NK-92 treated with Interleukin-12 subunit alpha and Interleukin-12 subunit beta, amount 100 ng/mL, for 24 hours (cell line): ENCODE measurements around the gene PPP1R7.
"Not testable (repeated sequence)": the region's sequence is repeated elsewhere in the genome, so short reads cannot be mapped to it uniquely, and the experiment has no call there.

Source experiments
- DNase-seq: peaks from one replicate; lab custom pipeline; 2025; lab: John Stamatoyannopoulos, UW

PPP1R7 gene

DNA sequence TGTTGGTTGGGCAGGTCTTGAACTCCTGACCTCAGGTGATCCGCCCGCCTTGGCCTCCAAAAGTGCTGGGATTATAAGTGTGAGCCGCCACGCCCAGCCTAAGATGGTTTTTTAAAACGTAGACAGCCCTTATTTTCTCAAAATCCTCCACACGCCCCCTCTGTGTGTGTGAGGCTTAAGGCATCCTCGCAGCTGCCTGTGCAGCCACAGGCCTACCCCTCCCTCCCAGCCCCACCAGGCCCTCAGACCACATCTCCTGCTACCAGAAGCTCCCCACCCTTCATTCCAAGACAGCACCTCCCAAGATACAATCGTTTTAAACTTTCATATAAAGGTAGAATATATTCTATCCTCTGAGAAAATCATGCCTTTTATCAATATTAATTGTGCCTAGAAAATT, 43.0 kb downstream of the PPP1R7 start:
- DNase-seq: no peak

DNA sequence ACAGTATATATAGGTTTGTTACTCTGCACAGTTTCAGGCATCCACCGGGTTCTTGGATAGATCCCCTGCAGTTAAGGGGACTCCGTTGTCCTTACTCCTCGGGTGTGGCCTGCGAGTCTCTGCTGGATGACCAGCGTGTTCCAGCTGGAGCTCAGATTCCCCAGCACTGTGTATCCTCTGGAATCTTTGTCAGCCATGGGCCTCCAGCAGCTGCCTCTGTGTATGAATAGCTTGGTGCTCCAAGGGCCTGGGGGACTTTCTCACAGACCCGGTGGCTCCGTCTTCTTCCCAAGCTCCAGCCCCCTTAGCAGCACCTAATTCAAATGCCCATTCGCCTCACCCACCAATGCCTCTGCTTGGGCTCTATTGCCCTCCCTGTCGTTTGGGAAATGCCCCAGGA, 44.5 kb downstream of the PPP1R7 start:
- DNase-seq: no peak

DNA sequence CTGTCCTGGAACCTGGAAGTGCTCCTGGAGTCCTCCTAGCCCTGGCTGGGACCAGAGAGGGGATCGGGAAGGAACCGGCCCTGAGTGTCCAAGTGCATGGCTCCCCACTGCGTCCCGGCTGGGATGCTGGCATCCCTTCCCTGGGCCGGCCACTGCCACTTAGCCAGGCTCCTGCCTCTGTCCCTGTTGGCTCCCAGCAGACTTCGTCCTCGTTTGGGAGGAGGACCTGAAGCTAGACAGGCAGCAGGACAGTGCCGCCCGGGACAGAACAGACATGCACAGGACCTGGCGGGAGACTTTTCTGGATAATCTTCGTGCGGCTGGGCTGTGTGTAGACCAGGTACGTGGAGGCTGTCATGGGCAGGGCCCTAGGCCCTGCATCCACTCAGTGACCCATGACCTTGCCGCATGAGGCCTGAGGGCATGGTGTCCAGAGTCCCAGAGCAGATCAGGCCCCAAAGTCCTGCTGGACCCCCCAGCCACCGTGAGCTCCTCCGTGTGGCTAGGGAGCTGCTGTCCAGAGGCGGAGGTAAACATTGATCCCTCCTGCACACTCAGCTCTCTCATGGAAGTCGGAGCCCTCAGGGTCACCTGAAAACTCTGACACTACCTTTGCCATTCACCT, 45.4 kb downstream of the PPP1R7 start:
- no peak for DNase-seq

DNA sequence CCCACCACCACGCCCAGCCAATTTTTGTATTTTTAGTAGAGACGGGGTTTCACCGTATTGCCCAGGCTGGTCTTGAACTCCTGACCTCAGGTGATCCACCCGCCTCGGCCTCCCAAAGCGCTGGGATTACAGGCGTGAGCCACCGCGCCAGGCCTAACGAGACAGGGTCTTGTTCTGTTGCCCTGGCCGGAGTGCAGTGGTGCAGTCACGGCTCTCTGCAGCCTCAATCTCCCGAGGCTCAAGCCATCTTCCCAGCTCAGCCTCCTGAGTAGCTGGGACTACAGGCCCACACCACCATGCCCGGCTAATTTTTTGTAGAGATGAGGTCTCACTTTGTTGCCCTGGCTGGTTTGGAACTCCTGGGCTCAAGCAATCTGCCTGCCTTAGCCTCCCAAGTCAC, 47.0 kb downstream of the PPP1R7 start:
- not testable (repeated sequence) for DNase-seq

DNA sequence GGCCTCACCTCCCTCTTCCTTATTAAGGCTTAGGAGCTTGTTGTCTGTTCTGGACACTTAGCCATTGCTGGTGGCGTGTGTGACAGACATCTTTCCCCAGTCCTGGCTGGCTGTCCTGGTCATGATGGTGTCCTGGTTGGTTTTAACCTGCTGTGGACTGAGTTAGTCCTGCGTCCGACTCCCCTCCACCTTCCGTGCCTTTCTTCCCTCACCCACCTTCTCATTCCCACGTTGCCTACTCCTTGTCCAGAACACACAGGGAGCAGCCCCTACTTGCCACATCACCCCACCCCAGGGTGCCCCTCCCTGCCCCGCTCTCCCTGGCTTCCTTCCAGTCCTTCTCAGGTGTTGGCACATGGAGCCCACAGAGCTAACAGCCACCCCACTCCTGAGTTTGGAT, 47.7 kb downstream of the PPP1R7 start:
- DNase-seq: no peak

DNA sequence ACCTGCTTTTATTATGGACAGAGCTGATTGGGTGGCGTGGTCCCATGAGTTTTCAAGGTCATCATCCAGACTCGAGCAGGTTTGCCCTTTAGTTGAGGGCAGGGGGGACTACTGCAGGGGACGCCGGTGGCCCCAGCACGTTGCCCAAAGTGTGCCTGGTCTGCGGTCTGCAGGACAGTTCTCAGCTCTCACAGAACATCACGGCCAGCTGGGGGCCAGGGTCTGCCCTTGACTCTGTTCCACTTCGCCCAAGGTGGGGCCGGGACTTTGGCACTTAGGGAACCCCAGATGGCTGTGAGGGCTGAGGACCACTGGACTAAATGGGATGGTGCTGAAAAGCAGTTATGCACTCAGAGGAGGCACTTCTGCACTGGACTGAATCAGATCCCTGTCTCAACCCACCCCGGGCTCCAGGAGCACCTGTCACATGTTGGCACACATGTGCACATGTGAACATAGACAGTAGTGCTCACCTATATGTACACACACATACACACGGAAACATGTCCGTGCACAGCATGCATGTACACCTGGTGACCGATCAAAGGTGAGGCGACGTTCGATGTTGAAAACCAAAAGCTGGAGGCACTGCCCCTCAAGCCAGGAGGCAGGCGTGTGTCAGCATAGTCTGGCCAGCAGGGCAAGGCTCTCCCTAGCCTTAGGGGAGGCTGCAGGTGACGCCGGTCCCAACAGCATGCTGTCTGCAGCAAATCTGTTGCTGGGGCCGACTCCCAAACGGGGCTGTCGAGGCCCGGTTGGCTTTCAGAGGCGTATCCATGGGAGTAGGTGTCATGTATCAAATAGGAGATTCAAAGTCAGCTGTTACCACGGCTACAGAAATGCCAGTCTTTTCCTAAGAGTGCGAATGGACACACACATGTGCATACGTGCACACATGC, 48.4 kb downstream of the PPP1R7 start:
- DNase-seq: no peak

DNA sequence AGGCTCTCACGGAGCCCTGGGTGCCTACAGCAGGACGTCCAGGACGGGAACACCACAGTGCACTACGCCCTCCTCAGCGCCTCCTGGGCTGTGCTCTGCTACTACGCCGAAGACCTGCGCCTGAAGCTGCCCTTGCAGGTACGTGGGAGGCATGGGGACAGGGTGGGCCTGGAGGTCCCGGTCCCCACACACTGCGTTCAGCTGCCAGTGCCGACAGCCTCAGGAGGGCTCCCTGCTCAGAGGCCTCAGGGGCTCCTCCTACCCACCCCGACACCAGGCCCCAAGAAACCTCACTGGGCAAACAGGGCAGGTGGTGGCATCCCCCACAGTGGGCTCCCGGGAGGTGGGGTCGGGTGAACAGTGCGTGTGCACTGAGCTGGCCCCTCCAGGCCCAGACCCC, 49.0 kb downstream of the PPP1R7 start:
- no peak for DNase-seq

DNA sequence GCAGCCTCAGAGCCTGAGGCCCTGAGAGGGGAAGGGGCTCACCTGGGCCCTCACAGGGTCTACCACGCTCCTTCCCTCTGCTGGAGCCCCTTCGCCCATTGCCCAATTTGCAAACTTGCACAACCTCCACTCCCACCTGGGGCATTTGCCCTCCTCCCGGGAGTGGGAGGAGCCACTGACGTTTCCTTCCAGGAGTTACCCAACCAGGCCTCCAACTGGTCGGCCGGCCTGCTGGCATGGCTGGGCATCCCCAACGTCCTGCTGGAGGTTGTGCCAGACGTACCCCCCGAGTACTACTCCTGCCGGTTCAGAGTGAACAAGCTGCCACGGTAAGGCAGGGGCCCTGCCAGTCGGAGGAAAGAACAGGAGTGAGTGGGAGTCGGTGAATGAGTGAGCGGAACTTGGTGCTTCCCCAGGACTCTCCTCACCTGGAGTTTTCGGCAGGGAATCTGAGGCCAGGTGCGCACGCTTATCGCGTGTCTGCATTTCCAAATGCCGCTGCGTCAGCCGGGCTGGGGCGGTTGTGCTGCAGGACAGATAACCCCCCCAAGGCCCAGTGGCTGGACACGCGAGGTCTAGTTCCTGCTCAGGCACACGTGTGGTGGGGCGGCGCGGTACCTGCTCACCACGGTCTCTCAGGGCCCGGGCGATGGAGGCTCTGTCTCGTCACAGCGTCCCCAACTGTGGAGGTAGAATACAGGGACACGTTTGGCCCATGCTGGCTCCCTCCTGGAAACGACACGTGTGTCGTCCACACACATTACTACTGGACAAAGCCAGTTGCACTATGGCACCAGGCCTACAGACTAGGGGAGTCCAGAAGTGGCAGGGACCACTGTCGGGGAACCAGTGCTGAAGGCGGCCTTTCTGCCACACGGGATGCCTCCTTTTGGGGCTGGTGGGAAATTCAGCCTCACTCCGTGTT, 49.9 kb downstream of the PPP1R7 start:
- DNase-seq: no peak

DNA sequence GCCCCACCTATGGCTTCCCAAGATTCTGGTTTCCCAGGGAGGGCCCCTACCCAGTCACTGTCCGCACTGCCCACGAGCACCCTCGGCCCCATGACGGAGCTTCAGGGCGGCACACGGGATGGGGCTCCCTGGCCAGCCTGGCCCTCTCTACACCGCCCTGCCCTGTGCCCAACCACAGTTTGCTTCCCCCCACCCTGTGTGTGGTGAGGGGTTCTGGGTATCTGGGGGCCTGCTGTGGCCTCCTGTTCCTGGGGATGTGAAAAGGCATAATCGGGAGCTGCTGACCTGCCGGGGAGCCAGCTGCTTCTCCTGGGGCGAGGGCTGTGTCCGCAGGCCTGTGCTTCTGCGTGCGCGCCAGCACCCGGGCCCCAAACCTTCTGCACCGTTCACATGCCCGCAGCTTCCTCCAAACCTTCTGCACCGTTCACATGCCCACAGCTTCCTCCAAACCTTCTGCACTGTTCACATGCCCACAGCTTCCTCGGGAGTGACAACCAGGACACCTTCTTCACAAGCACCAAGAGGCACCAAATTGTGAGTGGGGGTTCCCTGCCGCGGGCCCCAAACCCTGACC, 50.6 kb downstream of the PPP1R7 start:
- no peak for DNase-seq

DNA sequence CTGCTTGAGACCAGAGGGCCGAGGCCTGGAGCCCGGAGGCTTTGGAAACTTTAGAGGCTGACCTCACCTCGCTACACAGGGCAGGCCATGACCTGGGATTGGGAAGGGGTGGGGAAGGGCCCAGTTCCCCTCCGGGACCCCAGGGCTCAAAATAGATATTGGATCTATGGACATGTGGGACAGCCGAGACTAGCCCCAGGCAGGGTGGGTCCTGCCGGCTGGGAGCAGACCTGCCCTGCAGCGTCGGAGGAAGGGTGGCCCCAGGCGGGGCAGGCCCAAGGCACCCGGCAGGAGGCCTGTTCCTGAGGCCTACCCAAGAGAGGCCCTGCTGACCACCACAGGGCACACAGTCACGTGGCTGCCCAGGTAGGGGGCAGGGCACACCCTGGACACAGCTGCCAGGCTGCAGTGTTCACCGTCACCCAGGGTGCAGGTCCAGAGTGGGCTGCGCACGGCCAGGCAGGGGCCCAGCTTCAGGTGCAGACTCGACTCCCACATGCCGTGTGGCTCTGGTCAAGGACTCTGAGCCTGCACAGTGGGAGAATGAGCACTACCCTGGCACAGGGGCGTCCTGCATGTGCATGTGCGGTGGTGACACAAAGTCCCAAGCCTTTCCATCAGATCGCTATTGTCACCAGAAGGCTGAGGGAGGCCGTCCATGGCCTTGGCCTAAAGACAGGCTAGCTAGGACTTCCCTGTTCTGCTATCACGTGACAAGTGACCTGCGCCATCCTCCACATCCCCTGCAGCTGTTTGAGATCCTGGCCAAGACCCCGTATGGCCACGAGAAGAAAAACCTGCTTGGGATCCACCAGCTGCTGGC, 51.4 kb downstream of the PPP1R7 start:
- no peak for DNase-seq

DNA sequence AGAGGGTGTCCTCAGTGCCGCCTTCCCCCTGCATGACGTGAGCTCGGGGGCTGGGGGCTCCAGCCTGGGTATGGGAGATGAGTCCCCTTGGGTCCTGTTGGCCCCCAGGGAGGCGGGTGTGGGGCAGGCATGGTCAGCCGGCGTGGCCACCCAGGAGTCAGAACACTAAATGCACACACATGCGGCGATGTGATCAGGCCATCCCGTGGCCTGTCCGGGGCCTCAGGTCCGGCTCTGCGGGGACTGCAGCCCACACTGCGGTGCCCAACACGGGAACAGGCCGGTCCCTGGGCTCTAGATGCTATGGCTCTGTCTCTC, 52.0 kb downstream of the PPP1R7 start:
- DNase-seq: no peak

DNA sequence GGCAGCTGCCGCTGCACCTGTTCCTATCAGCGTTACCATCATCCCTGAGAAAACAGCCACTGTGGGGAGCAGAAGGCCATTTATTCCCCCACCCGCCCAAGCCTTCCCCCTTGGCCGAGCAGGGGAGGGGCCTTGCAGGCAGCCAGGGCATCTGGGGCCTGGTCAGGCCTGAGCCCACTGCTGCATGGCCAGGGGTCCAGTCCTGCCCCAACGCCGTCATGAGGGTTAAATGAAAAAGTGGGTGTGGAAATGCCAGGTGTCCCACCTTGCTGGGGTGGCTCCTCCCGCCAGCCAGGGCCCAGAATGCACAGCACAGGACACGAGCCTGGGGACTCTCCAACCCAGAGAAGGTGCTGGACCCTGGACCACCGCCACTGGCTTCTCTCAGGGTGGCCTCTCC, 52.4 kb downstream of the PPP1R7 start:
- DNase-seq: no peak

DNA sequence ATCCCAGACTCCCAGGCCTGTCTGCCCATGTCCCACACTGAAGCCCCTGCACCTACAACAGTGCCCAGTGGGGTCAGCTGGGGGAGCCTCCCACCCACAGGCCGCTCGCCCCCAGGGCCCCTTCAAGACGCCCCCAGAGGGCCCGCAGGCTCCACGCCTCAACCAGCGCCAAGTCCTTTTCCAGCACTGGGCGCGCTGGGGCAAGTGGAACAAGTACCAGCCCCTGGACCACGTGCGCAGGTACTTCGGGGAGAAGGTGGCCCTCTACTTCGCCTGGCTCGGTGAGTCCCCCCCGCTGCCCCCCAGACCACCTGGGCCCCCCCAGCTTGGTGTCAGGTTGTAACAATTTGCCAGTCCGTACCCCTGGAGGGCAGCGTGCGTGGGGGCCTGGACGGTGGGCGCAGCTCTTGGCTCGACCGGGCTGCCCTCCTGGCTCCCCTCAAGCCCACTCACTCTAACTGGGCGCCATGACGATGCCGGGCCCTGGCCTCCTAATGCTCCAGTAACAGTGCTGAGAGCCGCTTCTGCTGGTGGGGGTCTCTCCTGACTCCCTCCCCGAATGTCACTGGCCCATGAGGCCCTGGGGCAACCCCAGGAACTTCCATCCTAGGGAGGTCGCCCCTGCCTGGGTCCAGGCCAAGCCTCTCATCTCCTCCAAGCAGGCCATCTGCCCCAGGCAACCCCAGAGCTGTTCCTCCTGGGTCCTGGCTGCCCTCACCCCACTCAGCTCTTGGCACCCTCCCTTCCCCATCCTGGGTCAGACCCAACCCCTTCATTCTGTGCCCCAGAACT, 53.1 kb downstream of the PPP1R7 start:
- no peak for DNase-seq

DNA sequence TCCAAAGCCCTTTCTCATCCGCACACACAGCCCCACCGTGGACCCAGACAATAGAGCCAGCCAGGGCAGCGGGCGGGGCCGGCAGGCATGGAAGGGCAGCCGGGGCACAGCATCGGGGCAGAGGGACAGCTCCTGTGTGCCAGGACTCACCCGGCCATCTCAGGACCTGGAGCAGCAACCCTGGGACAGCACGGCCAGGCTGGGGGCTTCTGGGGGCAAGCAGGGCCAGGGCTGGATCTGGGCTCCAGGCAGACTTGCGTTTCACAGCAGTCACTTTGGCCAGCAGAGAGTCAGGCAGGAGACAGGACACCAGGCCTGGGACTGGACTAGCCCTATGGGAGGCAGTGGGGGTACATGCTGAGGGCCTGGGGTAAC, 53.7 kb downstream of the PPP1R7 start:
- DNase-seq: no peak

DNA sequence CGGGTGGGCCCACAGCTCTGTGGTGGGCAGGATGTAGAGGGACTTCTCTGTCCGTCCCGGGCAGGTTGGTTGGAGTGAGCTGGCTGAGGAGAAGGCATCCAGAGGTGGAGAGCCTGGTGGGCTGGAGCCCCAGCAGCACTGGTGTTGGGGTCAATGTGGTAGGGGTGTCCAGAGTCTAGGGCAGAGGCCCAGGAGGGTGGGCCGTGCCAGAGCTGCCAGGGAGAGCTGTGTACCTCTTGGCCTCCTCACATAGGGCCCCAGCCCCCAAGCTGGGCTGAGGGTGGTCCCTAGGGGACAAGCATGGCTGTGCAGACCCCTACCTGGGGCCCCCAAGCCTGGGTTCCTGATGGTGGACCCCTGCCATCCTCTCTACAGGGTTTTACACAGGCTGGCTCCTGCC, 54.2 kb downstream of the PPP1R7 start:
- DNase-seq: no peak

DNA sequence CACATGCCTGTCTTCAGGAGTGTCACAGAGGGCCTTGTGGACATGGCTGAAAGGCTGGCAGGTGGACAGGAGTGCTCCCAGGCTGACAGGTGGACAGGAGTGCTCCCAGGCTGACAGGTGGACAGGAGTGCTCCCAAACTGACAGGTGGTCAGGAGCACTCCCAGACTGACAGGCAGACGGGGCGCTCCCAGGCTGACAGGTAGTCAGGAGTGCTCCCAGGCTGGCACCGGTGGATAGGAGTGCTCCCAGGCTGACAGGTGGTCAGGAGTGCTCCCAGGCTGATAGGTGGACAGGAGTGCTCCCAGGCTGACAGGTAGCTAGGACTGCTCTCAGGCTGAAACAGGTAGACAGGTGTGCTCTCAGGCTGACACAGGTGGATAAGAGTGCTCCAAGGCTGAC, 54.8 kb downstream of the PPP1R7 start:
- no peak for DNase-seq

DNA sequence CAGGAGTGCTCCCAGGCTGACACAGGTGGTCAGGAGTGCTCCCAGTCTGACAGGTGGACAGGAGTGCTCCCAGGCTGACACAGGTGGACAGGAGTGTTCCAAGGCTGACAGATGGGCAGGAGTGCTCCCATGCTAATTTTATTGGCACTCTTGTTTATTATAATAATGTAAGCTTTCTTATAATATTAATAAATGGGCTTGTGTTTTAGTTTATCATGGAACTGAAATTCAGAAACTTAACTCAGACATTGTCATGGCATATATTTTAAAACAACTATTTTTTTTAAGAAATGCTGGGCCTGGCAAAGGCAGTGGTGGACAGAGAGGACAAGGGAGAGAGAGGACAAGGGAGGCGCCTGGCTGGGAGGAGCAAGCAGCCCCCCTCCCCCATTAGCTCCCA, 56.9 kb downstream of the PPP1R7 start:
- DNase-seq: no peak

DNA sequence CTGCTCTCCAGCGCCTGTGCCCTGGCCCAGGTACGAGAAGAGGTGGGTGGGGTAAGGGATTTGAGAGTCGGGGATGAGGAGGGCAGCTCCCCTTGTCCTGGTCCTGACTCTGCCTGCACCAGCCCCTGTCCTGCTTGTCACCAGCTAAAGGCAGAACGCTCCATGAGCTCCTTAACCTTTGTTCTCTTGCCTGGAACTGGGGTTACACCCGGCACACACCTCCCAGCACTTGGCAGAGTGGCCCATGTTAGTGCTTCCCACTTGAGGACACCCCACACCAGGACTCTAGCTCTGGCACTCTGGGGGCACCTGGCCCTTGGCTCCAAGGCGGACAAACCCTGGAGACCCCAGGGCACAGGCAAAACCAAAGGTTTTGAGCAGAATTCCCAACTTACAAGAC, 57.4 kb downstream of the PPP1R7 start:
- no peak for DNase-seq

DNA sequence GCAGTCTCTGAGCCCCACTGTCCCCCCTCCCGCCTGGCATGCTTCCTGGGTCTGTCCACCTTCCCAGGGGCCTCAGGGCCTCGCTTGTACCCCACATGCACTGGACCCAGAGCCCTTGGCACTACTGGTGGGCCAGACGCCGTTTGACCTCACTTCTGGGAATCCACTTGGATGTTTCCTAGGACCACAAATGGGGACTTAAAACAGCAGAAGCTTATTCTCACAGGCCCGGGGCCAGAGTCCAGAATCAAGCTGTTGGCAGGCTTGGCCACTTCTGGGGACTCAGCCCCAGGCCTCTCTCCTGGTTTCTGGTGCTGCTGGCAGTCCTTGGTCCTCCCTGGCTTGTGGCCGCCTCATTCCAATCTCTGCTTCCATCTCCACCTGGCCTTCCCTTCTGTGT, 57.8 kb downstream of the PPP1R7 start:
- DNase-seq: no peak

DNA sequence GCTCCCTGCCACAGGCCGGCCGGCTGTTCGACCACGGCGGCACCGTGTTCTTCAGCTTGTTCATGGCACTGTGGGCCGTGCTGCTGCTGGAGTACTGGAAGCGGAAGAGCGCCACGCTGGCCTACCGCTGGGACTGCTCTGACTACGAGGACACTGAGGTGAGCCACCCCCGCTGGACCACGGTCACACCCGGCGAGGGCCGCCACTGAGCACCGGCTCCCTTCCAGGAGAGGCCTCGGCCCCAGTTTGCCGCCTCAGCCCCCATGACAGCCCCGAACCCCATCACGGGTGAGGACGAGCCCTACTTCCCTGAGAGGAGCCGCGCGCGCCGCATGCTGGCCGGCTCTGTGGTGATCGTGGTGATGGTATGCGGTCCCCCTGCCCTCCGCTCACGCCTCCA, 59.0 kb downstream of the PPP1R7 start:
- DNase-seq: no peak

DNA sequence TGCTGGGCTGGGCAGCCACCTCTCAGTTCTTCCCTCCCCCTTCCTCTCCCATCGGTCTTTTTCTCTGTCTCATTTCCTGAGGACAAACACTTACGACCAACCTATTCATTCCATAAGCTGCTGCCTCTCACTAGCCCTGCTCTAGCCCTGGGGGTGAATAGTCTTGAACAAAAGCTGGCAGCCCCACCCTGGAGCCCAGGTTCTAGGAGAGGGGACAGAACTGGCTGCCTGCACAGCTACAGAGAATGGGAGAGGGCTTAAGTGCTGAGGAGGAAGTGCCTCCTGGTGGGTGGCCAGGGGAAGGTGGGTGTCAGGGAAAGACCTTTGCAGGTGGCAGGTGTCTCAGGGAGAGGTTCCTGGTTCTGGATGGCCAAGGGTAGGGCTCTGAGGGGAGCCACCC, 61.0 kb downstream of the PPP1R7 start:
- DNase-seq: no peak
